Measurements from ENCODE around the gene SLC17A9.
"Not testable (repeated sequence)": the region's sequence is repeated elsewhere in the genome, so short reads cannot be mapped to it uniquely, and the experiment has no call there.

Gene SLC17A9

DNA sequence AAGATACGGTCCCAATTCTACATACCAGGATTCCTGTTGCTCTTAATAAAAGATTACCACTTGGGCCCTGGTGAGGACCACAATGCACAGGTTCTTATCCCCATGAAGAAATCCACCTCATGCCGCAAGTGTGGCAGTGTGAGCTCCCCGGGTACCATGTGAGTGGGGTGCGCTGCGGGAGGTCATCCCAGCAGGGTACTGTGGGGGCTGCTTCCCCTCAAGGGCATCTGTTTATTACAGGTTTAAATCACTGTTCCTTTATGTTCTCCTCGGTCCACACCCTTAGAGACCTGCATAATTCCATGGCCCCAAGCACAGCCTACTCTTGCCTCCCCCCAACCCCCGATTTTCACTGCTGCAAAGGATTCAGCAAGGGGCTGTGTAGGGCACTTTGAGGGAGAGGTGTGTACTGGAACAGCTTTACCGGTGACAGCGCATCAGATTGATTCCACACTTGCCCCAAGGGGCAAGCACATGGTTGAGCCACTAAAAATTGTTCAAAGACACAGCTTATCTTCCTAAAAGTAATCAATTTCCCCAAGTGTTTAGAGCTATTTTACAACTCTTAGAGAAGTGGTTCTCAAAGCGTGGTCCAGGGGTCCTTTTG lies 32.4 kb upstream of the SLC17A9 start:
- DNase-seq = no peak

DNA sequence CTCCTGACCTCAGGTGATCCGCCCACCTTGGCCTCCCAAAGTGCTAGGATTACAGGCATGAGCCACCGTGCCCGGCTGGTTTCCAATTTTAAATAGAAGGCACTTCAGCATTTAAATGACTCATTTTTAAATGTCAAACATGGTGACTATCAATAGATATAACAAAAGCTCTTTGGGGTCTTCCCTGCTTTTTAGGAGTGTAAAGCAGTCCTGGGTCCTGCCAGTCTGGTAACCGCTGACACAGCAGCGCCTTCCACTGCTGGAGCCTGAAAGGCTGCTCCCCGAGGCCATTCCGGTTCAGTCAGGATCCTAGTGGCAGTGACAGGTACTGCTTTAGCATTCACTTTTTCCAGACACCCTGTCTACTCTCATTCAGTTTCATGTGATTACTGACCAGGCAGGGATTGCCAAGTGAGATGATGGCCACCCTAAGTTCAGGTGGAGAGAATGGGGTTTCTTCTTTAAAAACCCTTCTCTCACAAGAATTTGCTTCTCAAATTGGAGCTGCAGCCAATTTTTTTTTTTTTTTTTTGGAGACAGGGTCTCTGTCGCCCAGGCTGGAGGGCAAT lies 31.3 kb upstream of the SLC17A9 start:
- no peak for DNase-seq

DNA sequence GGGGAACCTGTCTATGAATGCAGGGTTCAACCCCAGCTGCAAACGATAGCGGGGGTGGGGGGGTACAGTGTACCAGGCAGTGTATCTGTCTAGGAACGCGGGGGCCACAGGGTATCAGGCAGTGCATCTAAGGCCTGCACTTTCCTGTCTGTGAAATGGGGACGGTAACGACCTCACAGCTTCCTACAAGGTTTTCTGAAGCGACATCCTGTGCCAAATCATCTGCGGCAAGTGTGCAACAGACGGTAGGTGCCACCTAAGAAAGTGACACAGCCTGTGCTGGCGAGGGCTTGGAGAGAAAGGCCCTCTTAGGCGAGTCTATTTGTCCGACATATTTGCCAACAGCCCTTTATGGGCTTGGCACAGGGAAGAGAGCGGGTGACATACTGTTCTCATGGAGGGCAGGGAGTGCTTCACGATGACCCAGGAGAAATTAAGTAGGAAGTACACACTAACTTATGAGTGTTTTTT lies 30.0 kb upstream of the SLC17A9 start:
- DNase-seq = no peak

DNA sequence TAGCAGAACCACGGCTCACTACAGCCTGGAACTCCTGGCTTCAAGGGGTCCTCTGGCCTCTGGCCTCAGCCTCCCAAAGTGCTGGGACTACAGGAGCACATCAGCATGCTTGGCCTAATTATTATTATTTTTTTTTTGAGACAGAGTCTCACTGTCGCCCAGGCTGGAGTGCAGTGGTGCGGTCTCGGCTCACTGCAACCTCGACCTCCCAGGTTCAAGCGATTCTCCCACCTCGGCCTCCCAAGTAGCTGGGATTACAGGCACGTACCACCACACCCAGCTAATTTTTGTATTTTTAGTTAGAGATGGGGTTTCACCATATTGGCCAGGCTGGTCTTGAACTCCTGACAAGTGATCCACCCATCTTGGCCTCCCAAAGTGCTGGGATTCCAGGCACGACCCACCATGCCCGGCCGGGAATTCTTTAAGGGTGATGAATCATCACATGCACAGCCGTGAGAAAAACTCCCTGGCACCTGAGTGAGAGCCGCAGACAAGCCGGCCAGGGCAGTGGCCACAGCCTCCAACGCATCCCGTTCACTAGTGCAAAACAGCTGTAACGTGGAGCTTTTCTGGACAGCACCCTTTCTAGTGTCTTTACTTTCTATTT lies 29.3 kb upstream of the SLC17A9 start:
- not testable (repeated sequence) for DNase-seq

DNA sequence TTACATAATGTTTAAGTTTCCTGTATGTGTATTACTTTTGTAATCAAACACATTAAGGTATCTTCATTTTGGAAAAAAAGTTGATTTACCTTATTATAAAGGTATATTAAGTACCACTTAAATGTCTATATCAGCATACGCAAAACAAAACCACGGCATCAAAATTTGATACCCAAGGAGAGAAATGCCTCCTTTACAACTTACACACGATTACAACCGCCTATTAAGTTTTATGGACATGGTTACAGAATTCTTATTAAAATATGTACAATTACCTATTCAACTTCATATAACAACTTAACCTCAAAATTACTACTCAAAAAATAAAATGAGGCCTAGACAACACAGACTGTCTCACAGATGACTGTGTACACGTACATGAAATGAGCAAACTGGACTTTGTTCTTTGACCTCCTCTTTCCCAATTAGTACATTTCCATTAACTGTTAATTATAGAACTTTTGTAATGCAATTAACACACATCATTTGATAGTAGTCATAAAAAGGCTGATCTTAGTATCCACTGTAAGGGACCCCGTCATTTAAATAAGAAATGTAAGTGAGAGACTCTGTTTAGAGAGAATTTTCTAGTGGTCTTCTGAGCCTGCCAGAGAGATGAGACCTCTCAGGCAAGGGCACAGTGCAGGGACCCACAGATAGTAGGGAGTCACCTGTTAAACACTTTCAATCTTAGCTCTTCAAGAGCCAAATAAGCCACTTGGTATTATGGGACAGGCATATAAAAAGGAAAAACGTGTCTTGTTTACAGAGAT lies 28.7 kb upstream of the SLC17A9 start:
- DNase-seq = no peak

DNA sequence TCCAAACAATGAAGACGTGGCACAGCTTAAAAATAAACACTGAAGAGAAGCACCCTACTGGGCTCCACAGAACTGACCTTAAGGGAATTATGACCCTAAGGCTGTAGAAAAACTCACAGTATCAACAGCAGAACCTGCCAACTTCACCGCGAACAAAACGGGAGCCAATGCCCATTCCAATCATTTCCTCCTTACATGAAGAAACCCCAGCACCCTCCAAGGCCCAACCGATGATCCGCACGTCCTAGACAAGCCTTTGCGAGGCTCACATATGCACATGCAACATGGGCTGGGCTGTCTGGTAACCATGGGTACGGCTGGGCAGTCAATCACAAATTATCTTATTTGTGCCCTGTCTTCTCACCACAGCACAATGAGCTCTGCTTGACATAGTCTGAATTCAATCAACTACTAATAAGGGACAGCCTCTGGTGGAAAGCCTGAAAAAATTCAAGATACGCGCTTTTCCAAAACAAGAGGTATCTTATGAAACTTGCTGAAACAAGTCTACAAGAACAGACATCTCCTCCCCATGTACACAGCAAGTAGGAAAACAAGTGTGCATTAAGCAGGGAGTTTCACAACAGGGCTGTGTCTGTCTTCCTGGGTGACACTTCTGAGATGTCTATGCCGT lies 27.9 kb upstream of the SLC17A9 start:
- no peak for DNase-seq

DNA sequence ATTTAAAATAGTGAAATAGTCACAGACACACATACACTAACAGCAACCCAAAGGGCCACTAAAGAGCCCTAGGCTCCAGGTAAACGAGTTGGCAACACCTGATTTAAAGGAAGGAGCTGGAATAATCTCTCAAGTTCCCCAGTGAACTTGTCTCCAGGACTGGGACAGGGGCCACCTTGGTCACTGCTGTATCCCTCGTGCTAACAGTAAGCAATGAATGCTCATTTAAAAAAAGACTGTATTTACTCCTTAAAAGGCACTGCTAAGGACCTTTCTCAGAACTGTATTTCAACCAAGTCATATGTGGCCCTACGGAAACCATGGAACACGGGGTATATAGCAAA lies 27.5 kb upstream of the SLC17A9 start:
- no peak for DNase-seq

DNA sequence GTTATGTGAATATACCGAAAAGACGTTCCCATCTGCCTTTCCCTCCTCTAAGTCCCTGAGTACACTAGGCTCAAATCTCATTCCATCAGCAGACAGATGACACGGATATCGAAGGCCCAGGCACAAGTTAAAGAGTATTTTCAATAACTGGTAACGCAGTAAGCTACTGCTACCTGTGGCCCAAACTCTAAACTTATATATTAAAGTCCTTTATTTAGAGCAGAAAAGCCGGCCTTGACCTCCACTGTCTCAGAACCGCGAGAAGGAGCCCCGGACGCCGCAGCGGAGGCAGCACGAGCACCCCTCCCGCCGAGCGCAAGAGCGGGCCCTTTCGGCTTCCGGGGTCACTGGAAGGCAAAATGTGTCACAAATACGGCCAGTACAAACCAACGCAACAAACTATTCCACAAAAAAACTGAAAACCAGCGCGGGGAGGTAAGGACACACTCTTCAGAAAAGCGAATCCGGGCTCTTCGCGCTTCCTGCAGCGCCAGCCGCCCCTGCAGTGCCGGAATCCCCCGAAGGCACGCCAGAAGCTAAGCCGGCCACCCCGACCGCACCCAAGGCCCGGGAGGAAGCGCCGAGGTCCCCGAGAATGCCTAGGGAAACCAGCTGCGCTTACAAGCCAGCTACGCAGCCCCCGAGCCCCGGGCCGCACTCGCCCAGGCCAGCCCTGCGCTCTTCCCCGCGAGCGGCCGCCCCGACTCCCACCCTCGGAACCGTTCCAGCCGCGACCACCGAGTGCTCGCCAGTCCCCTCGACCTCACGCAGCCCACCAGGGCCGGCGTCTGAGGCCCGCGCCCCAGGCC lies 26.9 kb upstream of the SLC17A9 start:
- DNase-seq = no peak

DNA sequence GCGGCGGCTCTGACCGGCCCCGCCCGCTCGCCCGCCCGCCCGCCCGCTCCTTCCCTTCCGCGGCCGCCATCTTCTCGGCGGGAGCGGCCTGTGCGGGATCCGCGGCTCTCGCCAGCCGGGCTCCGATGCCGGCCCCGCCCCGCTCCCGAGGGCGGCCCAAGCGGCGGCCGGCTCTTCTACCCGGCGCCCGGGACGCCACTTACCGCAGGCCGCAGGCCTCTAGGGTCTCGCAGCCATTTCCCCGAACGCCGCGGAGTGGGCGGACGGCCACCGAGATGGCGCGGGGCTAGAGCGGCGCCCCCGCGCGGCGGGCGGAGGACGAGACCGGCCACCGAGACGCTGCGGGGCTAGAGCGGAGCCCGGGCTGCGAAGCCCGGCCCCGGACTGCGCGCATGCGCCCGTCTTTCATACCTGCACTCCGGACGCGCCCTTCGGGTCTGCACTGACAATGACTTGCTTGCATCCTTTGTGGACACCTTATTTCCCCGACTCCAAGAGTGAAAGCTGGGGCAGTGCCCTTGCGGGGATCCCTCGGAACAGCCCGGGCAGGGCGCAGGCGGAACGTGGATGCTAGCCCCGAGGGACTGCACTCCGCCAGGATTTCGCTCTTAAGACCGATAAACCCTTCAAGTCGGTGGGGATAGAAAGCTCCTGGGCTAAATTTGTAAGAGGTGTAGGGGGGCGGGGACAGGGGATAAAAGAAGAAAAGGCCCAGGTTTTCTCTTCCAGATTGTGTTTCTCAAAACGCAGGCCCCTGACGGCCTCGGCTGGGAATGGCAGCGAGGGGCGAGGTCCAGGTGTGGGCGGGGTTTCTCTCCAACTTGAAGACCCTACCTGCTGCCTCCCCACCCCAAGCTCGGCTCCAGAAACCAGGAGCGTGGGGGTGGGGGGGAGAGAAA lies 26.0 kb upstream of the SLC17A9 start, which contains the start of gene DIDO1:
TSS of gene DIDO1 (minus strand) at position 277 of the 899 bp plus-strand sequence.
- no peak for DNase-seq

DNA sequence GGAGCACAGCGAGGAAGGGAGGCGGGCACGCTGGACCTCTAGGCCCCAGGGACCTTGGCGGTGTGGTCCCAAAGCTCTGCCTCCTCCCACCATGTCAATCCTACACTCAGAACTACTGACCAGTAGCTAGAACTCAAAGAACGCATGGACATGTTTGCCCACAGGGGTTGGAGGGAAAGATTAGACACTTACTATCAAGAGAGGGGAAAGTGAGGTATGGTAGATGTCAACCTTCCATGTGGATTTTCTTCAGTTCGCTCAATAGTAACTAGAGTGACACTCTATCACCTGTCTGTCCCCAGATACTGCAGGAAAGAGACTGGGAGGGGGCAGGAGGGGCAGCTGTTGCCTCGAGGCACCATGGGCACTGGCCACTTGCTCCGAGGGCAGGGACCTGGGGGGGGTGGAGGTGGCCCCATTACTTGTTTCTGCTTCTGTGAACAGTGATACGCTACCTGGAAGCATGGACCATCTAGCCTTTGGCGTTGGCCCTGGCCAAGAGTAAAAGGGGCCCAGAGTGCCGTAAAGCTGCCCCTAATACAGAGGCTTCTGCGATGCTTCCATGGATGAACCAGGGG lies 25.3 kb upstream of the SLC17A9 start:
- DNase-seq = no peak

DNA sequence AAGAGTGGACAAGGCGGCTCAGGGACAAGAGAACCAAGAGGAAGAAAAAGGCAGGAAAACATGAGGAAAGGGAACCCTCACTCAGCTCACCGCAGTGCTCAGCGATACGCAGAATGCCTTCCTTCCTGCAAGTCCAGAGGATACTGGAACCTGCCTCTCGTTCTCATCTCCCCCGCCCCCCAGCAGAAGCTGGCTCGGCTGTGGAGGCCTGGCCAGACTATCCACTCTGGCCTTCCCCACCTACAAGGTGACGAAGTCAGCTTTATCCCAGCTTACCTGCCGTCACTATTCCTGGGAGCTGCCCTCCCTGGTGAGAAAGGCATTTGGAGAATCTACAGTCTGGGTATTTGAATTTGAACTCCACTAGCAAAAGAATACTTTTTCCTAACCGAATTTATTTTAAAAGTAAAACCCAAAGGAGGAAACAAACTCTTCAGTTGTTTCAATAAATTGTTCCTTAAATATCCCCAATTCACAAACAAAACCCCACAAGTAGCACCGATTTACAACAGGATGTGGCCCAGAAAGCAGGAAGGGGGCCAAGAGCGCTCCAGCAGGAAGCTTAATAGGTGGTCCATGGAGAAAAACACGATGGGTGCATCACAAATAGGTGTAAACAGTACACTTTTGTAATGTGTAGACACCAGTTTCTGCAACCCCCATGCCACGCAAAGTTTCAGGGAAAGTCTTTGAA lies 24.1 kb upstream of the SLC17A9 start:
- no peak for DNase-seq

DNA sequence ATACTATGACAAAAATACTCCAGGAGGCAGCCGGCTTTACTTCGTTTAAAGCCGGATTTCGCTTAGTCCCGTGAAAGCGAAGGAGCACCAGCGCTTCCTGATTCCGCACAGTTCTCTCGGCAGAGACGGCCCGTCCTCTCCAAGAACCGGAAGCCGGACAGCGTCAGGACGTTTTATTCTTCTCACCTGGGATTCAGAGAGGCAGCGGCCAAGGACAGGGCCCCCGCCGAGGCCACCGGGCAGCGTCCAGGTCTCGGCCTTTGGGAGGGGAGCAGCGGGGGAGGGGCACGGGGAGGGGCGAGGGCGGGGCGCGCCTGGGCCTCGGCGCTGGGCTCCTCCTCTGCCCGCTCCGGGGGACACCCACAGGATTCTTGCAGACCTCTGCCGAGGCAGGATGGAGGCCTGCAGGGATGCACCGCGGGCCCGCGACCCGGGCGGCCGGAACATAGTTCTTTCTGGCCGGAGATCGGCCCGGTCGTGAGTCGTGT lies 23.4 kb upstream of the SLC17A9 start:
- DNase-seq = no peak

DNA sequence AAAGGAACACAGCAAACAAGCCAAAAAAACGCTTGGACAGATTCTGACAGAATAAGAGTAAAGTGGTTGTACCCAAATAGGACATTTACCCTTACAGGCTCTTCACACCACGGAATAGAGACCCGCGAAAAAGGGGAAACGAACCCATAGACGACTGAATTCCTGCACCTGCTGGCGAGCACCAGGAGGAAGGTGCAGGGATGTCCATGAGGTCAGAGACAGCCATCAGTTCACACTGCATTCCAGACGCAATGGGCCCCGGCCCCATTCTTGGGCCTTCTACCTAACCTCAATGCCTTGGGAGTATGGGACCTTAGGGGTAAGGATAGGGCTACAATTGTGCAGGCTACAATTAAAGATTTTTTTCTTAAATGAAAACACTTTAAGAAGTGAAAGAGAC lies 21.0 kb upstream of the SLC17A9 start:
- DNase-seq = no peak

DNA sequence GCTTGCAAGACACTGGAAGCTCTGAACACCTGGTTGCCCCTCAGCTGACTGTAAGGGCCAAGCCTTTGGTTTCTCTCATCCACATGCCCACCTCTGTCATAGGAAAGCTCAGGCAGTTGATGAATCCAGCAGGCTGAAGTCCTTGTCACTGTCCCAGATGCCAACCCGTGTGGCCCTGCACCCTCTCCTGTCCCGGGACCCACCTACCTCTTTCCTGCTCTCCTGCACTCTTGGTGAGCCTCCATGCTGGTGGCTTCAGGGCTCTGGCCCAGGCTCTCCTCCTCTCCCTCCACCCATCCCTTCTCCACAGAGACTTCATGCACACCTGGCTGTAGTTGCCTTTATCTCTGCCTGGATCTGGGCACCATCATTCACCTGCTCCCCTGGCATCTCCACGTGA lies 18.5 kb upstream of the SLC17A9 start:
- no peak for DNase-seq

DNA sequence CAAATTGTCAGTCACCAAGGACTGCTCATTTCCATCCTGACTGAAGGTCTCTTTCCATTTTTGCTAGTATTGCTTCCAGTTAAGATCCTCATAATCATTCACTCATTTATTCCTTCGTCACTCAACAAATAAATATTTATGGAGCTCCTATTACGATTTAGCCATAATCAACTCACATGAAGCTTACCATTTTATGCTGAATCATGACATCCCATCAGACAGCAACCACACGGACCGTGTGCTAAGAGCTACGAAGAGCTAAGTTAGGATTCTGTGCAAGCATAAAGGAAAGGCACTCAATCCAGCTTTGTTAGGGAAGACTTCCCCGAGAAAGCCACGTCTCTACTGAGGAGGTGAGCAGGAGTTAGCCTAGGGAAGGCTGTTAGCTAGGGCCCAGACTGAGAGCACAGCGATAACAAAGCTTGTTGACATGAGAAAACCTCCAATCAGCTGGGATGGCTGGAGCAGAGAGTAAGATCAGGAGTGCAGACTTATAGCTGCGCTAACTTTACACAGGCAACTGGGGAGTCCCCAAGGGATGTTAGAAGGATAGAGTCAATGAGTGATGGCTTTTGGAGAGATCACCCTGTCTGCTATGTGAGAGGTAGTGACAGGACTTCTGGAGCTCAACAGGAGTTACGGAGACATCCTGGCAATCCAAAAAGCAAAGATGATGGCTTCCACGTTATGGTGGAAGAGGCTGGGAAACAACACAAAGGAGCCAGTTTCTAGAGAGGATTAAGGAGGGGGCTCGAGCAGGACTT lies 17.1 kb upstream of the SLC17A9 start:
- DNase-seq = no peak

DNA sequence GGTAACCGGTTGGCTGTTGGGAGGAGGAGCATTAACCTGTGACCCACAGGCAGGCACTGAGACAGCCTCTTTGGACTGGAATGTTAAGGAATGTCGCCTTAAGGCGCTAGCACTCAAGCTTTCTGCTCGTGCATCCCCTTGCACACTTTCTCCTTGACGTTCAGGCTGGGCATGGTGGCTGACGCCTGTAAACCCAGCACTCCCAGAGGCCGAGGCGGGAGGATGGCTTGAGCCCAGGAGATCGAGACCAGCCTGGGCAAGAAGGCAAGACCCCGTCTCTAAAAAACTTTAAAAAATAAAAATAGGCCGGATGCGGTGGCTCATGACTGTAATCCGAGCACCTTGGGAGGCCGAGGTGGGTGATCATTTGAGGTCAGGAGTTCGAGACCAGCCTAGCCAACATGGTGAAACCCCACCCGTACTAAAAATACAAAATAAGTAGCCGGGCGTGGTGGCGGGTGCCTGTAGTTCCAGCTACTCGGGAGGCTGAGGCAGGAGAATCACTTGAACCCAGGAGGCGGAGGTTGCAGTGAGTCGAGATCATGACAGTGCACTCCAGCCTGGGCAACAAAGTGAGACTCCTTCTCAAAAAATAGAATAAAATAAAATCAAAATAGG lies 16.4 kb upstream of the SLC17A9 start:
- DNase-seq = no peak

DNA sequence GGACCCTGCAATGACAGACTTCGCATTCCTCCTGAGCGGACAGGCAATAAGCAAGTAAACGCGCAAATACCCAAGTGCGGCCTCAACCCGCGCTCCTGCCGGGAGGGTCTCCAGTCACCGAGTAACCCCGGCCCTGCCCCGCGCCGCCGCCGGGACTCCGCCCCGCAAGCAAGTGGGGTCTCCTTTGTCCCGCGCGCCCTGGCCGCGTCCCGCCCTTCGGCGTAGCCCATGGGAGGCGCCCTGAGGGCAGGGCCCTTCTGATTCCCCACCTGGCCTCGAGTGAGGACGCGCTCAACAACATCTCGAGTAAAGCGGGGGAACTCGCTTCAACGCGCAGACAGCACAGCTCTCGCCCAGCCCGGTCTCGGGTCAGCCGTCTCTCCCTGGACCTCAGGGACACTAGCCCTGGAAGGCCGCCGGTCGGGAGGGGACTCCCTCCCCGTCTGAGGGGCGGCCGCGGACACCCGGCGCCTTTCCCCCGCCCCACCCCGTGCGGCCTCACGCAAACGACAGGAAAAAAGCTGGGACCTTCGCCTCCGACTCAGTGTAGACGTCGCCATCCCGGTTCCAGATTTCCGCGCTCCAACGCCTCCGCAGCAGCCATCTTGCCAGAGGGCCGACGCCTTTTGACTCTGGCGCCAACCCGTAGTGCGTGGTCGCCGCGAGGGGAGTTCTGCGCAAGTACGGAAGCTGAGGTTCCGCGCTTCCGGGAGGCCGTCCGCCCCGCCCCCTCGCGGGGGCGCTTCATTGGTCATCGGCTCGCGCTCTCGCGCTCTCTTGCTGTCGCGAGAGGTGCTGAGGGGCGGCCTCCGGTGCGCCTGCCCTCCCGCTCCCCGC lies 15.0 kb upstream of the SLC17A9 start:
- DNase-seq = no peak

Data from cortex of kidney (tissue), 1 donor.